ENCODE results near the gene CAPN2.

Gene CAPN2

DNA sequence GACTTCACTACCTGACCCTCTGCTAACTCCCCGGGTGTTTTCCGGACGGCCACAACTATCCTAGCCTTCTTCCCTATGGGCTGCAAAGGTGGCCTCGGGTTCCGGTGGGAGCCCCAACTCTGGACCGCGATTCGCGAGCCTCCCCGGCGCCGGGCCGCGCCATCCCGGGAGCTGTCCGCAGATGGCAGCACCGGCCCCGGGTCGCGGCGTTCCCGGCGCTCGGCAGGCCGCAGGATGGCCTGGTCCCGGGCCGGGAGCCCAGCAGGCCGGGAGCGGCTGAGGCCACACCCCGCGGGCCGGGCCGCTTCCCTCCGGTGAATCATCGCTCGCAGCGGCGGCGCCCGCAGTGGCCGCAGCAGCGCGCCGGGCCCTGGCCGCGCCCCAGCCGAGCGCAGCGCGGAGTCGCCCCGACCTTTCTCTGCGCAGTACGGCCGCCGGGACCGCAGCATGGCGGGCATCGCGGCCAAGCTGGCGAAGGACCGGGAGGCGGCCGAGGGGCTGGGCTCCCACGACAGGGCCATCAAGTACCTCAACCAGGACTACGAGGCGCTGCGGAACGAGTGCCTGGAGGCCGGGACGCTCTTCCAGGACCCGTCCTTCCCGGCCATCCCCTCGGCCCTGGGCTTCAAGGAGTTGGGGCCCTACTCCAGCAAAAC lies at the start of gene CAPN2:
TSS of gene CAPN2 (plus strand) at position 346 of the 656 bp plus-strand sequence. CDS start at position 448, 102 bp downstream.
- DNase-seq = peak; percentile 86

DNA sequence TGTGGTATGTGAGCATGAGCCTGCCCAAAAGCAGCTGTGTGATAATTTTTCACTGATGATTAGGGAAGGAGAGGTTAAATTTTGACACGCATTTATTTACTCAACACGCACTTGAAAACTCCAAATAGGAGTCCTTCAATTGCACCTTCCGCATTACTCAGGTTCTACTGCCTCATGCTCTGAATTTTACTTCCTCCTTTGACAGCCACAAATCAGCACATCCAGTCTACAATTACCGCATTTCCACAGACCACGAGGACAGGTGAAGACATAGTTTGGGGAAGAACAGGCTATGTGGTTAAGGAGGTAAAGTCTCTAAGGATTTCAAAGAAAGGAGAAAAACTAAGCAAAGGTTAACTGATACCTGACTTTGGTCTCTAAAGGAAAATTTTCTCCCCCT lies 49.4 kb upstream of the CAPN2 start:
- no peak for DNase-seq

DNA sequence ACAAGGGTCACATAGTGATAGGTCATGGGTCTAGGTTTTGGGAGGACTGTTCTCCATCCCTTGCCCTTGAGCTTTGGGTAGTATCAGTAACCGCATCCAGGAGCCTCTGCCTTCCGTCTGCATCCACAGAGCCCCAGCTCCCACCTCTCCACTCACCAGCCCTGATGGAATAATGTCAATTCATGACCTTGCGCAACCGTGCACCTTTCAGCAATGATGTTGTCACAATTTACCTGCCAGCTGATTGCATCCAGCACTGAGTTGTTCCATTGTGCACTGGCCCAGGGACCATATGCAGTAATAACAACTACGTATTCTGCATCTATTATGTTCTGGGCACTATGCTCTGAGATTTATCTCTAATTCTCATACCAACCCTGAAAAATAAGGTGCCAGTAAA lies 48.2 kb upstream of the CAPN2 start:
- DNase-seq = no peak

DNA sequence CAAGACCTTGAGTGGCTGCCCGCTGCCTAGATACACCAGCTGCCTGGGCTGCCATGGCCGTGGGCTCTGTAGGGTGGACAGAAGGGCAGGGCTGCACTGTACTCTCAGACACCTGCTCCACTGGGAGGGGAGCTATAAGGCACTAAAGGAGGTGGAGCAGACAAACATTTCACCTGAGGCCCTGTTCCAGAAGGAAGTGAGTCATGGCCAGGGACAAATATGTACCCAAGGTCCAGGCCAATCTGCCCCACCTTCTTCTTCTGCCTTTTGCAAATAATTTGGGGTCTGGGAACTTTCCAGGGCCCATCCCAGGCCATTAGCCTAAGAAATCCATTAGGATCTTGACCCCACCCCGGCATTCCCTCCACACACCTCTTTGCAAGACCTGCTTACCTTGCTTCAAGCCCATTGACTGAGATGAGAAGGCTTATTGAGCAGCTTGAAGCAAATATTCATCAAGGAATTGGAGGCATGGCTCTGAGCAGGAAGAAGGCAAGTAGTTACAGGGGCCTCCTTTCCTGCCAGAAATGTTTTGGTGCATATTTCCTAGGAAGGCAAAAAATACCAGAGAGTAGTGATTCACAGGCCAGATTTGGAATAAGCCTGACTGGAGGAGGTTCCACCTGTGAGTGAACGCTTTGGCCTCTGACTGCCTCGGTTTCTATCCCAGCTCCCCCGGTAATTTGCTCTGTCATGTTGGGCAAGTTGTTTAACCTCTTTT lies 46.6 kb upstream of the CAPN2 start, which contains the start of gene CAPN8:
TSS of gene CAPN8 (minus strand) at position 110 of the 721 bp plus-strand sequence. CDS start at position 55, 55 bp downstream.
- no peak for DNase-seq

DNA sequence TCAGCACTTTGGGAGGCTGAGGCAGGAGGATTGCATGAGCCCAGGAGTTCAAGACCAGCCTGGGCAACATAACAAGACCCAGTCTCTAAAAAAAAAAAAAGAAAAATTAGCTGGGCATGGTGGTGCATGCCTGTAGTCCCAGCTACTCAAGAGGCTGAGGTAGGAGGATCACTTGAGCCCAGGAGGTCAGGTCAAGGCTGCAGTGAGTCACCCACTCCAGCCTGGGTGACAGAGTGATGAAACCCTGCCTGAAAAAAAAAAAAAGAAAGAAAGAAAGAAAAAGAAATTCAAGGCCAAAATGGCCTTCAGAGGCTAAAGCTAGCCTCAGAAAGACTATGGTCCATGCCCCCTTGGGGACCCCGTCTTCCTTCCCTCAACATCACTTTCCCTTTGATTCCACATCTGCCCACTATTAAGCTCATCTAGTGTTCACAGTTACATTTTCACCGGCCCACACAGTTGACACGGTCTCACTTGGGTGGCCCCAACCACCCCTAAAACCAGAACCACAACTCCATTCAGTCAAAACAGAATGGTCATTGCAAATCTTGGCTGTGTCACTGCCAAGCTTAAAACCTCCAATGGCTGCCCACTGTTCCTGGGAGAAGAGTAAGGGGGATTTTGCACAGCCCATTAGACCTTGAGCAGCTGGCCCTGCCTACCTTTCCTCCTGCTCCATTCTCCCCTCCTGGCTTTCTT lies 44.7 kb upstream of the CAPN2 start:
- no peak for DNase-seq

DNA sequence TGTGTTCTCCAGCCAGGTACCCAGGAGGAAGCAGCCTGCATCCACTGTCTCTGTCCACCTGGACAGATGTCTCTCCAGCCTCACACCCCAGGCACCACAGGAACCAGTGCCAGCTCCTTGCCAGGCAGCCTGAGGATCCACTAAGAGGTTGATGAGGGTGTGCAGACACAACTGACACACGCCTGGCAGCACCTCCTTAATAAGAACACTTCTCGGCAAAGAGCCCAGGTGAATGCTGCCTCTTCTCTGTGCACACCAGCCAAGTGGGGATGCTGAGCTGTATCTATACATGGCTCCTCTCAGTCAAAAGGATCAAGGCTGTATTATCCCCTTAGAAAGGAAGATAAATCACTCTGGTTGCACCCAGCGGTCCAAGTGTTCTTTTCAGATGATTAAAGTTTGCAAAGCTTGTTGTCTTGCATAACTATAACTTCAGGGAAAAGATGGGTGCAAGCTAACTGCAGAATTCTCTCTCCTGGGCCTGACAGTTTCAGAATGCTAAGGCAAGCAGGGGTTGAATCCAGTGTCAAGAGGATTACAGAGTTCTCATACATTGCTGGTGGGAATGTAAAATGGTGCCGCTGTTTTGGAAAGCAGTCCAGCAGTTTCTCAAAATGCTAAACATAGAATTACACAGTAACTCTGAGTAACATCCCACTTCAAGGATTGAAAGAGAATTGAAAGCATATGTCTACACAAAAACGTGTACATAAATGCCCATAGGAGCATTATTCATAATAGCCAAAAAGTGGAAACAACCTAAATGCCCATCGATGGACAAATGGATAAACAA lies 43.1 kb upstream of the CAPN2 start:
- no peak for DNase-seq

DNA sequence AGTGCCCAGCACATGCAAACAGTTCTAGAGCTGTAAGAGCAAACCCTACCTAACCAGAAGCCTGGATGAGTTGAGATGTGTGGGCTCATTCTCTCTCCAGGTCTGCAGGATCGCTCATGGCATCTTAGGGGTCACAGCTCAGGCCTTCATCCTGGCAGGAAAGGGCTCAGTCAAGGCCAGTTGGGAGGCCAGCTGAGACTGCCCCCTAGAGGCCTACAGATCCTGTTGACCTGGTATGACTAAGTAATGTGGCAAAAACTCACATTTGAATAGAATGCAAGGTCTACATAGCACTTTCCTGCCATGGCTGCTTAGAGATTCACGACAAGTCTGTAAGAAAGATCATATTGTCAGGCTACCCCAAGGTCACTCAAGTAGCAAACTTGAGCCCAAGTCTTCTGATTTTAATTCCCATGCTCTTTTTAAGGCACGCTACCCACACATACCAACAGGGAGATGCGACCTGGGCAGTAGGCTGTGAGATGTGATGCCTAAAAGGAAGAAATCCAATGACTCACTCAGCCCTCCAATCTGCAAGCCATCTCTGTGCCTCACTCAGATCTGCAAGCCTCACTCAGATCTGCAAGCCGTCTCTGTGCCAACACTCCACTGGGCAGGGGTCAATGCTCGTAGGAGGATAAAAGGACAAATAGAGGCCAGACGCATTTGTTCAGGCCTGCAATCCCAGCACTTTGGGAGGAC lies 41.7 kb upstream of the CAPN2 start:
- DNase-seq = peak; percentile 61

DNA sequence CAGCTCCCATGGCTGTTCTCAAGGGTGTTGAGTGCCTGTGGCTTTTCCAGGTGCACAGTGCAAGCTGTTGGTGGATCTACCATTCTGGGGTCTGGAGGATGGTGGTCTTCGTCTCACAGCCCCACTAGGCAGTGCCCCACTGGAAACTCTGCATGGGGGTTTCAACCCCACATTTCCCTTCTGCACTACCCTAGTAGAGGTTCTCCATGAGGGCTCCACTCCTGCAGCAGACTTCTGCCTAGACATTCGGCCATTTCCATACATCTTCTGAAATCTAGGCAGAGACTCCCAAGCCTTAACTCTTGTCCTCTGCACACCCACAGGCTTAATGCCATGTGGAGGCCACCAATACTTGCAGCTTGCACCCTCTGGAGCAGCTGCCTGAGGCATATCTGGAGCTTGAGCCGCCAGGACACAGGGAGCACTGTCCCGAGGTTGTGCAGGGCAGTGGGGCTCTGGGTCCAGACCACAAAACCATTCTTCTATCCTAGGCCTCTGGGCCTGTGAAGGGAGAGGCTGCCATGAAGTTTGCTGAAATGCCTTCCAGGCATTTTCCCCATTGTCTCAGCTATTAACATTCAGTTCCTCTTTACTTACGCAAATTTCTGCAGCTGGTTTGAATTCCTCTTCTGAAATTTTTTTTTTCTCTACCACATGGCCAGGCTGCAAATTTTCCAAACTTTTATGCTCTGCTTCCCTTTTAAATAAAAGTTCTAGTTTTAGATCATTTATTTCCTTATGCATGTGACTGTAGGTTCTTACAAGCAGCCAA lies 38.0 kb upstream of the CAPN2 start:
- DNase-seq = no peak

DNA sequence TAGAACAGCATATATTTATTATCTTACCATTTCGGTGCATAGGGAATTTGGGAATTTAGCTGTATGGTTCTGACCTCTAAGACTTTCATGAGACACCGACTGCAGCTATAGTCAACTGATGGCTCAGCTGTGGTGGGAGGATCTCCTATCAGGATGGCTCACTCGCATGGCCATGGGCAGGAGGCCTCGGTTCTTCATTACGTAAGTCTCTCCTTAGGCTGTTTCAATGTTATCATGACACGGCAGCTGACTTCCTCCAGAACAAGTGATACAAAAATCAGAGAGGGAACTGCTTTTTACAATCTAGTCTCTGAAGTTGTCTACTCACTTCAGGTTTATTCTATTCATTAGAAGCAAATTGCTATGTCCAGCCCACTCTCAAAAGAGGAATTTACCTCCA lies 33.5 kb upstream of the CAPN2 start:
- DNase-seq = no peak

DNA sequence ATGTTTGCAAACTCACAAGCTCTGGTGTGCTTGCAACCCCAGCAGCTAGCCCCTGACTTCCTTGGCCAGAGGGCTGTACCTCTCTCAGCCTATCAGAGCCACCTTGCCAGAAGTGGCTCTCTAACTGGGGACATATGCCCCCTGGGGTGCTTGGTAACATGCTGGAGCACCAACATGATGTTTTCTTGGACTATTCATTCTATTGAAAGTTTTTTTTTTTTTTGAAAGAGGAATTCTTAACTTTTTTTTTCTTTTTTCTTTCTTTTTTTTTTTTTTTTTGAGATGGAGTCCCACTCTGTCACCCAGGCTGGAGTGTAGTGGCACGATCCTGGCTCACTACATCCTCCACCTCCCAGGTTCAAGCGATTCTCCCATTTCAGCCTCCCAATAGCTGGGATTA lies 32.2 kb upstream of the CAPN2 start:
- no peak for DNase-seq

DNA sequence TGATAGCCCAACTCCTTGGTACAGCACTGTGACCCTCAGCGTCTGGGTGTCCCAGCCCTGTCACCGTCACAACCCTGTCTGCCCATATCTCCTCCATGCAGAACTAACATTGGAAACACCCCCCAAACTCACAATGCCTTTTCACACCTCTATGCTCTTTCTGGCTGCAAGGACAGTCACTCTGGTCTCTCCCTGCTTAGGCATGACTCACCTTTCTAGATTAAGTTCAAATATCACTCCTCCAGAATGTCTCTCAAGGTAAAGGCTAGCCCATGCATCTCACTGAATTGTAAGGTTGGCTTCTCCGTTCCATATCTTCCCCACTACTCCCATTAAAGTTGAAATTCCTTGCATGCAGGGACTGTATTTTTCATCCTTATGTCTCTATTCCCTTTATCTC lies 29.8 kb upstream of the CAPN2 start:
- no peak for DNase-seq

DNA sequence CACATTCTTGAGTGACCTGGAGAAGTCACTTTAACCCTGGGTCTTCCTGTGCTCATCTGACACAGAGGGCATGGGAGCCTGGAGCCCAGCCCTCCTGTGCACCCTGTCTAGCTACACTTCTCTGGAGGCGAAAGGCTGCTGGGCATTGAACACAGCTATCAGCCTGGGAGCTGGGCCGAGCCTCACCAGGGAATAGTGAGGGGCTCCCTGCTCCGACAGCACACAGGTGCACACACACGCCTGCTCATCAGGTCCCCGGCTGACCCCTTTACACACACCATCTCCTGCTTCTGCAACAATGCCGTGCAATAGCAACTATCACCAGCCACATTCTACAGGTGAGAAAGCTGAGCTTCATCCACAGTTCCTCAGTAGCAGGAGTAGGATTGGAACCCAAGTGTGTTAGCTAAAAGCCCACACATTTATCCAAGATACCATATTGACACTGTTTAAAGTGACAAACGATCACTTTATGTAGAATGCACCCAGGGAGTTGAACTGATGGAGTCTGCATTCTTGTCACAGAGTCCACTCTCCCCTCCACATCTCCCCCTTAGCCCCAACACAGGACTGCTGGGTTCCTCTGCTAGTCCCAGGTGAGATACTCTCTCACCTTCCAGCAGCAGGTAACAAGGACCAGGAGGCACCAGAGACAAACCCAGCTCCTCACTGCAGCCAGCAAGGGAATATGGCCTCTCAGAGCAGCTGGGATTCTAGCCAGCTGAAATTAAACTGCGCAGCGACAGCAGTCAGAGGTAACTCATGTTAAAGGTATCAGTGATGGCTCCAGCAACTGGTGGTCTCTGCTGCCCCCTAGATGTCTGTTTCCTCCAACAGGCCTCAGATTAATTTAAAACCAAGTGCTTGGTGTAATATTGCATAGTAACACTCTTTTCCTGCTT lies 28.5 kb upstream of the CAPN2 start:
- peak; percentile 89 for DNase-seq

DNA sequence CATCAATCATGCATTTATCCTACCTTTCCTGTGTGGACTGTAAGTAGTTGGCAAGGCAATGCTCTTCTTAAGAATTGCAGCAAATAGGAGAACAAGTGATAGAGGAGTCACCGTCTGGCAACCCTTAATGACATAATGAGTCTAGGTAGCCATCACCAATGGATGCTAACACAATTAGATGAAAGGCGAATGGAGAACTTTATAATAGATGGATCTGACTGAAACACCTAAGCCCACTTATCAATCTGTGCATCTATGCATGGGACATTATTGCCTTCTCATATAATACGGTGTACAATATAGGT lies 27.9 kb upstream of the CAPN2 start:
- no peak for DNase-seq

DNA sequence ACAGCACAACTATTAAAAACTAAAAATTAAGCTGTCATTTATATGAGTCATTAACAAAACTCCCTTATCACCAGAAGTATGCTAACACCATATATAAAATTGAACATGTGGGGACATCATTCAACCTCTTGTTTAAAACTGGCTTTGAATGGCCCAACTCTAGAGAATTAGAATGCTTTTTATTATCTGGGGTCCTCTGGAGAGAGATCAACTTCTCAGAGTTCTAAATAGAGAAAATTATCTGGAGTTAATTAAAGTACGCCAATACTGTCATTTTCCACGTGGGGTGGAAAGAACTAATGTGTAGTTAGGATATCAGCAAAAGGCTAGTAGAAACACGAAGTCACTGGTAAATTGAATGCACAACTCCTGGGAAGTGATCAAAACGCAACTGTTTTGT lies 21.2 kb upstream of the CAPN2 start:
- no peak for DNase-seq

DNA sequence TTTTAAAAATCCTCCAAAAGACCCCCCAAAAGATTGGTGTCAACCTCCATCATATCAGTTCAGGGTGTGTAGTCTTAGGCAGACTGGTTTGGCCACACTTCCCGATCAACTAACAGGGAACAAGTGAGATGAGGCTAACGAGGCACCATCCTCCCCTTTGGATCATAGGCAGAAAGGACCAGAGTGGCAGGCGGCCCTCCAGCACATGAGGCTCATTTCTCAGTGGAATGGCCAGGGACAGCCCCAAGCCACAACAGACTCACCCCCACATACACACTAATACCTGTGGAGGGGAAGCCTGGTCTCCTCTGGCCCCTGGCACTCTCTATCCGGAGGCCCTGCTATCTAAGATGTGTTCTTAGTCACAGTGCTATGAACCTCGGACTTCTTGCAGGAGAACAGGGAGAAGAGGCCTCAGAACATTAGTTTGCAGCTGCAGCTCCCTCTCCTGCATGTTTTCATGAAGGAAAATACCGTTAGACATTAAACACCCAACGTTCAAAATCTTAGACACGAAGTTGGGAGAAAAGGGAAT lies 17.3 kb upstream of the CAPN2 start:
- no peak for DNase-seq

DNA sequence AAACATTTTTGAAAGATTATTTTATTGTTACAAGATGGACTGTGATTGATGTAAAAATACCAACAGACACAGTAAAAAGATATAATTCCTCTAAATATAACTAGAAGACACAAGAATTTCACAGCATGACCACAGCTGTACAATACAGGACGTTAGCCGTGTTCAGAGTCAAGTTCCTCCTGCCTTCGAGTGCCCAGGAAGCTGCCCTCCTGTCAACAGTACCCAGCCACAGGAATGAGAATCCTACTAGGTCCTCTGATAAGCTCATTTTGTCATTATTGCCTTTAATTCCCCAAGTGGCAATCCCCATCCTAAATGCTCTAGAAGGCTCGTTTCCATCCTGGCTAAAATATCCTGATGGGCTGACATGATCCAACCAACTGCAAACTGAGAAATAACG lies 16.4 kb upstream of the CAPN2 start:
- DNase-seq = no peak

DNA sequence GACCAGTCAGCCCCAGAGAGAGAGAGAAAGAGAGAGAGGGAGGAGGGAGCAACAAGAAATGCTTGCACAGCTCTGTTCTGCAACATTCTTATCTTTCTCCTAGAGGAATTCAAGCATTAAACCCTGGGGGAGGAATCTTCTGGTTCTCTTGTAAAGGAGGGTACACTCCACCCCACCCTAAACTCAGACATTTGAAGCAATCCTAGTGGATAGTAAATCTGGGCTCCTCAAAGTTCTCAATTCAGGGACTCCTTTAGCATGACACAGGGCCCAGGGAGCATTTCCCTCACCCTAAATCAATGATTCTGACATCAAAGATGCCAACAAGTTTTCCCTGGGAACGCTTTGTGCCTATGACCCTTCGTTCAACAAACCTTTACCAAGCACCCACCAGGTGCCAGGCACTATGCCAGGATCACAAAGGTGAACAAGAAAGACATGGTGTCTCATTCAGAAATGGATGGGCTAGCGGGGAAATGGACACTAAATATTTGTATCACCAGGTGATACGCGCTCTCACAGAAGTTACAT lies 11.9 kb upstream of the CAPN2 start:
- no peak for DNase-seq

DNA sequence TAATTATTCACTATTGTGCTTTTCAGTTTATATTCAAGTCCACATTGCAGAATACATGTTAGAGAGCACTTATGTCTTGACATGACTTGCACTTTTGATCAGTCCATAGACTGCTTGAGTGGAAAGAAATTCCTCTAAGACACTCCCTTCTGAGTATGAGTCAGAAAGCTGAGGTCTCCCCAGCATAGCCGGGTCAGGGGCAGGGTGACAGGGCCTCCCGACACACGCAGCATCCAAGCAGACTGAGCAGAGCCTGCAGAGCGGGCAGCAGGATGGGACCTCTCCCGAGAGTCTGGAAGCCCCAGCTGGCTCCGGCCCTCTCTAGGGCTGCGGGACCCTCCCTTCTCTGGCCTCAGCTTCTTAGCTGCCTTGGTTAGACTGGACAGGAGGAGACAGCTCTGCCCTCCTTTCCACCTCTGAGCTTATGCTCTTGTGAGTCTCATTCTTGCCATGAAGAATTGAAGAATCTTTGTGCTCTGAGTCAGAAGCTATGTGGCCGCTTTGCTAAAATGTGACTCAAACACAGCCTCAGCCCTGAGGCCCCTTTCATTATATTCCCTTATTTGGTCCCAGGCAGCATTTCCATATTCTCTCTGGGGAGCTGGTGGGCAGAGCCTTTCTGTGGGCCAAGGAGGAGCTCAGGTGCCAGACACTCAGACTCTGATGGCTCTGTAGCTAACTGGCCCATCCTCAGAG lies 11.2 kb upstream of the CAPN2 start:
- DNase-seq = peak; percentile 54

Measured in eye (tissue), 1 donor.